HG03378 (cell line): ENCODE results near the gene EIF5A.

Source experiments
- ATAC-seq: cut with Tn5 transposase; IDR thresholded peaks from one replicate; pipeline ENCODE4 v1.9.1; 2021; ENCODE audit warnings: mild to moderate bottlenecking, moderate library complexity; ENCODE audit not compliant: unreplicated experiment

Gene EIF5A

DNA sequence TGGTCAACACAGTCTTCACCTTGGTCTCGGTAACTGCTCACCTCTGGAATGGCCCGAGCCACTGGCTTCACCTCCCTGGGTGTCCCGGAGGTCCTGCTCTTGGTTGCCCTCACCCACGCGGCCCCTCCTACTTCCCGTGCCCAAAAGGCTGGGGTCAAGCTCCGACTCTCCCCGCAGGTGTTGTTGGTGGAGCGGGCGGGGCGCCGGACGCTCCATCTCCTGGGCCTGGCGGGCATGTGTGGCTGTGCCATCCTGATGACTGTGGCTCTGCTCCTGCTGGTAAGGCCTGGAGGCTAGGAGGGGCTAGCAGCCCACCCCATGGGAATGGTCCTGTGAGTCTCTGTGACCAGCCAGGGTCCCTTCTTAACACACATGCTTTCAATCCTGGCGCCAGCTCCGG is 22.5 kb upstream of the EIF5A start:
- ATAC-seq: no peak

GRCh38 chr17:7285679-7286078 is 21.7 kb upstream of the EIF5A start:
- ATAC-seq: no peak

GRCh38 chr17:7289256-7290032 is 18.0 kb upstream of the EIF5A start:
- ATAC-seq: no peak

DNA sequence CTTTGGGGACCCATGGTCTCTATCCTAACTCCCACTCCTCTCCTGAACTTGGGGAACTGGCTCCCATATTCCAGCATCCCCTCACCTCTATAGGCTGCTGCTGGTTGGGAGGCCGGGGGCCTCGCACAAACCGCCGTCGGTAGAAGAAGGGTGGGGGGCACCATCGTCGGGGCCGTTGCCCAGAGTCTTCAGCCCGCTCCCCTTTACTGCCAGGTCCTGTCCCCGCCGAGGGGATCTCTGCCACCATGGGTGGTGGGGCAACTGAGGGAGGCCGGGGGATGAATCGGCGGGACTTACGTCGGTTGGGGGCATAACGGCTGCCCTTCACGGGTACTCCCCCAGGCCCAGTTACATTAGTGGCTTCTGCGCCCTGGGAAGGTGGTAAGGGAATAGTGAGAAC is 17.3 kb upstream of the EIF5A start:
- no peak for ATAC-seq

DNA sequence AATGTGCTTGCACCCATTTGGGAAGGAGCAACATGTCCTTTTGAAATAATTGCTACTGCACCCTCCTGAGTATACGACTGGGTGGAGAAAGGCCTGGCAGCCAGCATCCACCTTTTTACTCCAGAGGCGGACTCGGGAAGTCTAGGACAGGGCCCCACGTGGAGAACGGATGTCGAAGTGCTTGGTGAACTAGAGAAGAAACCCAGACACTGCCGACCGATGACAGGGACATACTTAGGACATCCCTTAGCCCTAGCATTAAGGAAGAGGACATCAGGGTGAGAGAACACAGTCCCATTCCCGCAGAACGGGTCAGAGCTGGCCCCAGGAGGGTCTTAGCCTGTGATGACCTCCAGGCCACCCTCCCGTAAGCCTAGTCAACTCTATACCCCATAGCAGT is 16.7 kb upstream of the EIF5A start:
- ATAC-seq: no peak

- no peak for ATAC-seq
Observed at GRCh38 chr17:7292194-7292593, 15.2 kb upstream of the EIF5A start.

GRCh38 chr17:7292729-7293128 is 14.7 kb upstream of the EIF5A start:
- ATAC-seq: no peak

DNA sequence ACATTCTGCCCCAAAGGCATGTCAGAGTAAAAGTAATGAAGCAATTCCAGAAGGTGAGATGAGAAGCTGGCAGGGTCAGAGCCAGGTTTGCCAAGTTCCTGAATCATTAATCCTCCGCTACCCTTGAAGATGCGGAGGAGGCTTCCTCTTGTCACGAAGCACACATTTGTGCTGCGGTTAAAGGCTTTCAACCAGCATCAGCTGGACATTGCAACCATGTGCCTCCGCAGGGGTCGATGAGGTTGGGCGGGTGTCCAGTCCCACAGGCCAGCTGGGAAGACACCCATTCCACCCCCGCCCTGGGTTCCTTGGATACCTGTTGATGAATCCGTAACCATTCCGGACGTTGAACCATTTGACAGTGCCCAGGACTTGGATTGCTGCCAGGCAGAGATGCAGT is 14.3 kb upstream of the EIF5A start:
- no peak for ATAC-seq

GRCh38 chr17:7293816-7294613 is 13.4 kb upstream of the EIF5A start:
- ATAC-seq: no peak

DNA sequence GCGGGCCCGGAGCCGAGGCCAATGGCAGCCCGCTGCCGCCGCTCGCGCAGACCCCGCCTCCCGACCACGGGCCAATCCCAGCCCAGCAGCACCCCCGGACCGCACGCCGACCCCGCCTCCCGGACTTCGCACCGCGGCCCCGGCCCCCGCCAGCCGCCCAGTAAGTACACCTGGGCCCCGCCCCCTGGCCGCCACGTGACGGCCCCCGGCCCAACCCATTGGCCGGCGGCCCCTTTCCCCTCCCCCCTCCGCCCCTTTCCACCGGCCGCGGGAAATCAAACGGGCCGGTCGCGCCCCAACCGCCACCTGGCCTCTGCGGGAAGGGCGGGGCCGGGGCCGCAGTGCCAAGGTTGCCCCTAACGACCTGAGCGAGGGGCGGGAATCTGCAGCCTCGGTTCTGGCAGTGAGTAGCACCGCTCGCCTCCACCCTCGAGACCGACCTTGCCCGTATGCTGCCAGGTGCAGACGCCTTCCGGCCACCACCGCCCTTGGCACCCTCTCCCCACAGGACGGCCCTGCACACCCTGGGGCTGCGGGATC is 12.7 kb upstream of the EIF5A start, which contains the start of gene YBX2:
TSS of gene YBX2 (minus strand) at position 26 of the 540 bp plus-strand sequence. CDS start 139 bp downstream, outside the sequence.
- ATAC-seq: no peak

- ATAC-seq: no peak
Observed at GRCh38 chr17:7295230-7296180, 11.9 kb upstream of the EIF5A start.

DNA sequence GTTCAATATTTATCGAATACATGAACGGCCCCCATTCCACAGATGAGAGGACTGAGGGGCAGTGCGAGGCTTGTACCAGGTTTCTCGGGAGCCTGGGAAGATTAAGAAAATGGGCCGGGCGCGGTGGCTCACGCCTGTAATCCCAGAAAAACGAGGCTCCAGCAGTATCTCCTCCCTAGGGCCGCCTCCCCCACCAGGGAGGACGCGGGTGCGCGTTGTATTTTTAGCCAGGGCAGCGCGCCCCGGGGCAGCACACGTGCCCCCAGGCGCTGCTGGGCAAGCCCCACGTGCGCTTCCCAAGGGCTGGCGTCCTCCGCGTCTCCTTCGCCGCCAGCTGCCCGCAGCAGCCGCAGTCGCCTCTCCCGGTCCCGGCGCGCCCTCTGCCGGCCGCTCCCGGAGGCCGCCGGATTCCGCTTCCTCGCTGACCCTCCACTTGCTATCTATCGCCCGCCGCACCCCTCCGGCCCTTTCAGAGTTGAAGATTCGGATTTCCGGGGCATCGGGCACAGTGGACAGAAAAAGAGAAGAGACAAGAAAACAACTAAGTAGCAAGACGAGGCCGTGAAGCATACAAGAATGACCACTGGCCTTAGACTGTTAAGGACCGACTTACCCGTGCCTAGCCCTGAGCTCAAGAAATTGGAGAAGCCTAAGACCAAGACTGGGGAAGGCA is 11.1 kb upstream of the EIF5A start:
- no peak for ATAC-seq

GRCh38 chr17:7304179-7304578 is 3.2 kb upstream of the EIF5A start:
- no peak for ATAC-seq

DNA sequence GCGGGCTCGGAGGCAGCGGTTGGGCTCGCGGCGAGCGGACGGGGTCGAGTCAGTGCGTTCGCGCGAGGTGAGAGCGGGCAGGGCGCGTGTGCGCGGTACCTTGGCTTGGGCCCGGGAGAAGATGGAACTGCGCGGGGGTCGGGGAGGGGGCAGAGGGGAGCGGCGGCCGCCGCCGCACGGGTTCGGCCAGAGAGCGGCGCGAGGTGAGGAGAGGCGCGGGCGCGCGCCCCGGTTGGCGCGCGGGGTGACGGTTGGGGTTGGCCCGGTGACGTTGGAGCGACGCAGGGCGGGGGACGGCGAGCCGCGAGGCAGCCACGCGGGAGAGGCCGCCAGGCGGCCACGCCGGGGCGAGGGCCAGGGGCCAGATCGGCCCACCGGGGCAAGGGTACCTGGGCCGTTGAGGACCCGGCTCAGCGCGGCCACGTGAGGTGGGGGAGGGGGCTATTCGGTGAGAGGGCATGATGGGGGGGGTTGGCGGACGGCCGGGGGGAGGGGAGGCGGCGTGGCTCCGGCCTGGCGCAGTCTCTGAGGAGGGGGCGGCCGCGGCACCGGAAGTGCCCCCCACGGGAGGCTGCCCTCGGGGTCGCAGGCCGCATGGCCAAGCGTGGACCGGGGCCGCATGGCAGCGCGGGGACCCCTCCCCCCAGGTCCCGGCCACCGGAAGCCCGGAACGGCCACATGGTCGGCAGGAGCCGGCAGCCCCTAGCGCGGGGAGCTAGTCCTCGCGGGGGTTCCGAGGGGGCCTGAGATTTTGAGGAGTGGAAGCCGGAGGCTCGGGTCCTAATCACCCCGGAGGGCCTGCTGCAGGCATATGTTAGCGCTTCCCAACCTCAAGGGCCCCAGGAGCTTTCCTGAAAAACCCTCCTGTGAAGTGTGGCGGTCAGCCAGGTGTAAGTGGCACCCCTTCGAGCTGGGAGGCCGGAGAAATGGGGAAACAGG is 527 bp downstream of the EIF5A start:
- ATAC-seq: no peak

GRCh38 chr17:7308625-7309433 is 1.4 kb downstream of the EIF5A start:
- ATAC-seq: no peak

DNA sequence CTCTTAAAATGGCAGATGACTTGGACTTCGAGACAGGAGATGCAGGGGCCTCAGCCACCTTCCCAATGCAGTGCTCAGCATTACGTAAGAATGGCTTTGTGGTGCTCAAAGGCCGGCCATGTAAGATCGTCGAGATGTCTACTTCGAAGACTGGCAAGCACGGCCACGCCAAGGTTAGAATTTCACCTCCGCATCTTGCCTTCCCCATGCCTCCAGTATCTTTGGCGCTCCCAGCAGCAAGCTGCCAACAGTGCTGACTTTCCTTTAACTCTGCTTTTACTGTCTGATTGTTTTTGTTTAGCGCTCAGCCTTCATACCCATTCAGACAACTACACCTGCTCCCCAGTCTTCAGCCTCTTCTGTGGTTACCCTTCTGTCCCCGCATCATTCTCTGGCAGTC is 2.2 kb downstream of the EIF5A start:
- ATAC-seq: no peak

GRCh38 chr17:7311110-7311705 is 3.8 kb downstream of the EIF5A start:
- no peak for ATAC-seq
